ENCODE measurements around the gene RAP2C. TPM values are rescaled to one million over a fixed set of nuclear protein-coding genes. Genes with fewer than 3 reads are reported as not detected.

RAP2C gene
- total RNA-seq (10 to 100 TPM; 18.7 to 19.4 TPM), polyA plus RNA-seq (ENCODE audit: insufficient read depth, low read depth, low replicate concordance) (16.9 TPM)
- long read RNA-seq, donor 1, transcript RAP2C-201 (4 exons, 3,896 nt) = major isoform, 5 of 12 reads
- long read RNA-seq, donor 1, partial matches to known transcripts = 7 of 12 reads
- long read RNA-seq, donor 1, other reads (novel, unspliced or antisense) = 0 of 12 reads
- long read RNA-seq, donor 2, partial matches to known transcripts = 5 of 9 reads
- long read RNA-seq, donor 2, other reads (novel, unspliced or antisense) = 0 of 9 reads

- intact Hi-C loops (cut with DNase I; ENCODE audit: low total_unique reads) = loop anchor here (10.0 kb wide), 1 partner anchor 125 kb away; no protein-coding TSS in a partner anchor
- WGBS, 2 donors = 3 to 8% methylated on average over 4 to 5 of the region's 6 CpGs
- Histone ChIP-seq H3K9me3 (no peaks in the 10 kb centered on the region), H3K27ac (peak within 1 kb of the TSS; percentile 84 to 91), H3K27me3 (no peaks in the 10 kb centered on the region), H3K36me3 (ENCODE audit: low read depth, missing control alignments) (no peaks in the 10 kb centered on the region), H3K4me1 (no peaks in the 10 kb centered on the region), H3K4me3 (peak within 1 kb of the TSS; percentile 68 to 86)
- peak; percentile 85 for DNase-seq
- TF ChIP-seq, protein P1, sequence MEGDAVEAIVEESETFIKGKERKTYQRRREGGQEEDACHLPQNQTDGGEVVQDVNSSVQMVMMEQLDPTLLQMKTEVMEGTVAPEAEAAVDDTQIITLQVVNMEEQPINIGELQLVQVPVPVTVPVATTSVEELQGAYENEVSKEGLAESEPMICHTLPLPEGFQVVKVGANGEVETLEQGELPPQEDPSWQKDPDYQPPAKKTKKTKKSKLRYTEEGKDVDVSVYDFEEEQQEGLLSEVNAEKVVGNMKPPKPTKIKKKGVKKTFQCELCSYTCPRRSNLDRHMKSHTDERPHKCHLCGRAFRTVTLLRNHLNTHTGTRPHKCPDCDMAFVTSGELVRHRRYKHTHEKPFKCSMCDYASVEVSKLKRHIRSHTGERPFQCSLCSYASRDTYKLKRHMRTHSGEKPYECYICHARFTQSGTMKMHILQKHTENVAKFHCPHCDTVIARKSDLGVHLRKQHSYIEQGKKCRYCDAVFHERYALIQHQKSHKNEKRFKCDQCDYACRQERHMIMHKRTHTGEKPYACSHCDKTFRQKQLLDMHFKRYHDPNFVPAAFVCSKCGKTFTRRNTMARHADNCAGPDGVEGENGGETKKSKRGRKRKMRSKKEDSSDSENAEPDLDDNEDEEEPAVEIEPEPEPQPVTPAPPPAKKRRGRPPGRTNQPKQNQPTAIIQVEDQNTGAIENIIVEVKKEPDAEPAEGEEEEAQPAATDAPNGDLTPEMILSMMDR (IDR thresholded peaks at IDR 0.05) = peak in 2 of 3 experiments; percentile 26
- TF ChIP-seq POLR2A (IDR thresholded peaks at IDR 0.05) = no peak
Measured at GRCh38 chrX:132219343-132219768, at the start of gene RAP2C. Gene RAP2C (minus strand): TSS chrX:132219447. CDS start chrX:132217268, 2,179 bp downstream.

GRCh38 chrX:132267392-132267791, 48.1 kb upstream of the RAP2C start:
- TF ChIP-seq POLR2A (IDR thresholded peaks at IDR 0.05) = no peak
- TF ChIP-seq, protein P1 (IDR thresholded peaks at IDR 0.05) = no peak
- H3K27me3 ChIP-seq = no peaks in the 10 kb centered on the region
- no peaks in the 10 kb centered on the region for H3K4me1 ChIP-seq
- DNase-seq = no peak
- H3K4me3 ChIP-seq = no peak overlapping the region
- H3K27ac ChIP-seq = no peak overlapping the region
- H3K9me3 ChIP-seq = no peaks in the 10 kb centered on the region
- 76 to 81% methylated on average over 6 of the region's 6 CpGs for WGBS, 2 donors
- no peaks in the 10 kb centered on the region for H3K36me3 ChIP-seq (ENCODE audit: low read depth, missing control alignments)
- intact Hi-C loops (cut with DNase I; ENCODE audit: low total_unique reads) = no loop called here

DNA sequence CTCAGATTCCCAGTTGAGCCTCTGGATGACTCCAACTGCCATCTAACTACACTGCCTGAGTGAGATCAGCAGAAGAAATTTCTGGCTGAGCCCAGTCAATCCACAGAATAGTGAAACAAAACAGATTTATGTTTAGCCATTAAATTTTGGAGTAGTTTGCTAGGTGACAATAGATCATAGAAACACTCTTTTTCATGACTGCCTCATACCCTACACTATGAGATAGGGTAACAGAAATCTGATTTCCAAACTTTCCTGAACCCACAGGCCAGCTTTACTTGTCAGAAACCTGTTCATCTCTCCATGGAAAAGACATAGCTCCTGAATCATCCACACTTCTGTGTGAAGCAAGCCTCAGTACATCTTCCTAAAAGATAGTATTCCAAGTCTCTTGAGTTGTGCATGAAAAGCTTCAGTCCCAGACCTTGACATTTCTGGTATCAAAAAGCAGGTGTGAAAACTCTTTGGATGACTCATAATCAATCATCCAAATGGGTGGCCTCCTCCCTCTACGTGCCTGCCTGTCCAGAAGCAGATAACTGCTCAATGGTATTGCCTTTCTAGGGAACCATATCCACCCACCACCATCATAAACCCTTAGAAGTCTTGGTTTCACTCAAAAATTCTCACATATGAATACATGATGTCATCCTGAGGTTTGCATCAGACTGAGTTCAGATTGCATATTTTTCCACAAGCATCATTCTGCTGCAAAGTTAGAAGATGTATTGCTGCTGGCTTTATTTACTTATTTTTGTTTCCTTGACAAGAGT, 47.5 kb upstream of the RAP2C start:
- TF ChIP-seq, protein P1 (IDR thresholded peaks at IDR 0.05) = no peak
- TF ChIP-seq POLR2A (IDR thresholded peaks at IDR 0.05) = no peak
- intact Hi-C loops (cut with DNase I; ENCODE audit: low total_unique reads) = no loop called here
- 38 to 40% methylated on average over 1 of the region's 1 CpG for WGBS, 2 donors
- H3K9me3 ChIP-seq = no peaks in the 10 kb centered on the region
- H3K36me3 ChIP-seq (ENCODE audit: low read depth, missing control alignments) = no peaks in the 10 kb centered on the region
- no peak overlapping the region for H3K27ac ChIP-seq
- no peaks in the 10 kb centered on the region for H3K4me1 ChIP-seq
- H3K4me3 ChIP-seq = no peak overlapping the region
- H3K27me3 ChIP-seq = no peaks in the 10 kb centered on the region
- DNase-seq = no peak

- TF ChIP-seq POLR2A (IDR thresholded peaks at IDR 0.05) = no peak
- TF ChIP-seq, protein P1 (IDR thresholded peaks at IDR 0.05) = no peak
- H3K4me1 ChIP-seq = no peaks in the 10 kb centered on the region
- intact Hi-C loops (cut with DNase I; ENCODE audit: low total_unique reads) = no loop called here
- H3K36me3 ChIP-seq (ENCODE audit: low read depth, missing control alignments) = no peaks in the 10 kb centered on the region
- no peak overlapping the region for H3K4me3 ChIP-seq
- H3K9me3 ChIP-seq = no peaks in the 10 kb centered on the region
- H3K27me3 ChIP-seq = no peaks in the 10 kb centered on the region
- H3K27ac ChIP-seq = no peak overlapping the region
- WGBS, 2 donors = 64 to 93% methylated on average over 3 of the region's 3 CpGs
- DNase-seq = no peak
Measured at GRCh38 chrX:132263127-132263526, 43.9 kb upstream of the RAP2C start.

Measured in testis (tissue), 5 donors.